OCI-LY3 (cell line): Measurements from ENCODE around the gene SENP1.

Source experiments
- EZH2phosphoT487 ChIP-seq: fragments of 200-600 bp; shearing (Covaris generic); IDR thresholded peaks from 2 replicates; pipeline ENCODE4 v1.6.1; 2018; ENCODE audit warnings: antibody characterized with exemption, mixed run types, low read depth
- TF ChIP-seq, protein P1 (sequence below): fragments of 200-600, 300-600 bp; sonication (generic); IDR thresholded peaks from 2 replicates; pipeline ENCODE4 v1.5.1; 2014; ENCODE audit warnings: antibody characterized with exemption, low read length, low read depth

DNA sequence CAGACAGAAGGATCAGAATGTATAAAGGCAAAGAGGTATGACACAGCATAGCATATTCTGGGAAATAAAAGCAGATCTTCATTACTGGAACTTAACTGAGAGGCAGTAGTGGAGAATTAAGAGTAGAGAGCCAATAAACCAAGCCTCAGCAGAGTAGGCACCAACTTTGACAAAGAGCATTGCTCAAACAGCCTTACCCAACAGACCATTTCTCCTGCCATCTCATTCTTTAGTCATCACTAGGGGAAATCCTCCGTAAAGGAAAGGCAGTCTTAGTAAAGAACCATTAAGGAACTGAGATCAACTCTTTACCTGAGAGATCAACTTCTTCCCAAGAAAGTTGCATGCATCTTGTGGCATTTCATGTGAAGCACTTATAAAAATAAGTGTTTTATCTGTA, 36.6 kb downstream of the SENP1 start:
- TF ChIP-seq, protein P1, sequence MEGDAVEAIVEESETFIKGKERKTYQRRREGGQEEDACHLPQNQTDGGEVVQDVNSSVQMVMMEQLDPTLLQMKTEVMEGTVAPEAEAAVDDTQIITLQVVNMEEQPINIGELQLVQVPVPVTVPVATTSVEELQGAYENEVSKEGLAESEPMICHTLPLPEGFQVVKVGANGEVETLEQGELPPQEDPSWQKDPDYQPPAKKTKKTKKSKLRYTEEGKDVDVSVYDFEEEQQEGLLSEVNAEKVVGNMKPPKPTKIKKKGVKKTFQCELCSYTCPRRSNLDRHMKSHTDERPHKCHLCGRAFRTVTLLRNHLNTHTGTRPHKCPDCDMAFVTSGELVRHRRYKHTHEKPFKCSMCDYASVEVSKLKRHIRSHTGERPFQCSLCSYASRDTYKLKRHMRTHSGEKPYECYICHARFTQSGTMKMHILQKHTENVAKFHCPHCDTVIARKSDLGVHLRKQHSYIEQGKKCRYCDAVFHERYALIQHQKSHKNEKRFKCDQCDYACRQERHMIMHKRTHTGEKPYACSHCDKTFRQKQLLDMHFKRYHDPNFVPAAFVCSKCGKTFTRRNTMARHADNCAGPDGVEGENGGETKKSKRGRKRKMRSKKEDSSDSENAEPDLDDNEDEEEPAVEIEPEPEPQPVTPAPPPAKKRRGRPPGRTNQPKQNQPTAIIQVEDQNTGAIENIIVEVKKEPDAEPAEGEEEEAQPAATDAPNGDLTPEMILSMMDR, result no peak
- no peak for TF ChIP-seq EZH2phosphoT487
